HepG2 (cell line): Measurements from ENCODE around the gene AGXT. TPM values are rescaled to one million over a fixed set of nuclear protein-coding genes. Genes with fewer than 3 reads are reported as not detected.

ENCODE experiments used
- ATAC-seq: fragments of 200-7000 bp; cut with Tn5 transposase; 3 replicates; pipeline ENCODE4 v1.9.1; 2020; ENCODE audit warnings: mild to moderate bottlenecking, moderate library complexity
- BruUV-seq: library from RNA; stranded (reverse); fragments of 400-500 nt; replicated peaks from 2 replicates; lab custom pipeline; 2021; lab: Mats Ljungman, UMichigan
- CTCF ChIA-PET: fragments of 300-600 bp; formaldehyde crosslinking; extraction: SDS; loops from one replicate; lab custom pipeline; 2021; ENCODE audit warnings: low total read pairs, inconsistent platforms, low intra/inter-chr PET ratio; lab: Yijun Ruan, JAX
- POLR2A ChIA-PET: fragments of 350-600 bp; sonication (Branson Sonifier 250); formaldehyde crosslinking; loops from one replicate; lab custom pipeline; 2020; ENCODE audit warnings: antibody characterized with exemption, inconsistent platforms; lab: Yijun Ruan, JAX
- DNase-seq: peaks from one replicate; pipeline ENCODE4 v3.0.0-alpha.2; 2015; ENCODE audit warnings: low spot score
- FAIRE-seq: peaks from 3 replicates; lab custom pipeline; 2011; peaks lifted over from hg19 to GRCh38; lab: Jason Lieb, UNC
- H2AFZ ChIP-seq: one replicate; pipeline ENCODE4 v1.6.1; 2011; ENCODE audit warnings: low read length, inconsistent platforms
- H3K27ac ChIP-seq: fragments of 300-600 bp; 3 replicates; pipeline ENCODE4 v1.8.0; 2011; ENCODE audit warnings: mixed run types, mild to moderate bottlenecking, mixed read lengths, low read length, inconsistent platforms; ENCODE audit not compliant: insufficient read depth; ENCODE audit errors: extremely low read length
- H3K27me3 ChIP-seq, 2 experiments: fragments of 200-600 bp in 1 of 2; 2 replicates in 1 of 2; 3 replicates in 1 of 2; pipeline versions ENCODE4 v1.6.0 to v1.8.0; 2011; ENCODE audit warnings: low read length in 2 of 2, mild to moderate bottlenecking in 2 of 2, moderate library complexity in 2 of 2, inconsistent platforms in 1 of 2; ENCODE audit not compliant: insufficient read depth in 2 of 2, control insufficient read depth in 1 of 2
- H3K36me3 ChIP-seq, 2 experiments: fragments of 200-600 bp in 1 of 2; replicated peaks in 1 of 2; 2 replicates in 1 of 2; 3 replicates in 1 of 2; pipeline versions ENCODE4 v1.5.1 to v1.8.0; 2011; ENCODE audit warnings: low read length in 2 of 2, inconsistent platforms in 1 of 2; ENCODE audit not compliant: insufficient read depth in 2 of 2, control insufficient read depth in 1 of 2
- H3K4me1 ChIP-seq: 2 replicates; pipeline ENCODE4 v1.5.1; 2012; ENCODE audit warnings: low read length, inconsistent platforms; ENCODE audit not compliant: insufficient read depth
- H3K4me2 ChIP-seq: 2 replicates; pipeline ENCODE4 v1.6.0; 2011; ENCODE audit warnings: low read depth, low read length, inconsistent platforms
- H3K4me3 ChIP-seq, 3 experiments: fragments of 200-600 bp in 1 of 3; sonication (generic), shearing (Covaris generic) in 1 of 3; replicated peaks in 1 of 3; 2 replicates each; pipeline ENCODE4 v1.5.1; 2011 to 2016; ENCODE audit warnings: low read length in 3 of 3, inconsistent platforms in 2 of 3, low read depth in 2 of 3, mild to moderate bottlenecking in 2 of 3, control low read depth in 1 of 3, mixed read lengths in 1 of 3; ENCODE audit not compliant: insufficient read depth in 1 of 3
- H3K79me2 ChIP-seq: one replicate; pipeline ENCODE4 v1.6.1; 2011; ENCODE audit warnings: low read length, inconsistent platforms; ENCODE audit not compliant: insufficient read depth
- H3K9ac ChIP-seq: 2 replicates; pipeline ENCODE4 v1.6.0; 2011; ENCODE audit warnings: mild to moderate bottlenecking, low read depth, low read length, inconsistent platforms; ENCODE audit not compliant: insufficient read depth
- H3K9me3 ChIP-seq: 2 replicates; pipeline ENCODE4 v1.5.1; 2012; ENCODE audit warnings: mild to moderate bottlenecking, low read length
- H4K20me1 ChIP-seq: 2 replicates; pipeline ENCODE4 v1.6.0; 2011; ENCODE audit warnings: inconsistent platforms, mild to moderate bottlenecking, low read length, moderate library complexity; ENCODE audit not compliant: insufficient read depth
- ARHGAP35 ChIP-seq: sonication (generic); formaldehyde crosslinking; IDR thresholded peaks from 2 replicates; pipeline ENCODE4 v1.9.0; 2022; ENCODE audit warnings: mild to moderate bottlenecking, inconsistent platforms, moderate library complexity, missing genetic modification reagents, borderline replicate concordance
- CAMTA2 ChIP-seq: sonication (generic); formaldehyde crosslinking; IDR thresholded peaks from 2 replicates; pipeline ENCODE4 v1.4.0; 2020; ENCODE audit warnings: mild to moderate bottlenecking, missing genetic modification reagents, borderline replicate concordance
- CSRNP1 ChIP-seq: sonication (generic); formaldehyde crosslinking; IDR thresholded peaks from 2 replicates; pipeline ENCODE4 v1.8.1; 2023; ENCODE audit warnings: mild to moderate bottlenecking, missing genetic modification reagents
- FIP1L1 ChIP-seq: fragments of 200-400 bp; formaldehyde crosslinking; IDR thresholded peaks from 2 replicates; pipeline ENCODE4 v1.6.1; 2018; ENCODE audit warnings: low read depth, mild to moderate bottlenecking, low read length, moderate library complexity, borderline replicate concordance; ENCODE audit not compliant: insufficient read depth
- FOXP1 ChIP-seq, 2 experiments: fragments of 450-650 bp in 1 of 2; IDR thresholded peaks; 2 replicates each; pipeline ENCODE4 v1.6.1; 2017 to 2018; ENCODE audit warnings: antibody characterized with exemption in 1 of 2
- HNRNPLL ChIP-seq: fragments of 200-400 bp; formaldehyde crosslinking; IDR thresholded peaks from 2 replicates; pipeline ENCODE4 v1.6.1; 2017; ENCODE audit warnings: mild to moderate bottlenecking, low read depth, low read length; ENCODE audit not compliant: poor library complexity, severe bottlenecking
- PITX1 ChIP-seq: sonication (generic); formaldehyde crosslinking; IDR thresholded peaks from 2 replicates; pipeline ENCODE4 v1.5.1; 2020; ENCODE audit warnings: mild to moderate bottlenecking, missing genetic modification reagents
- REL ChIP-seq: sonication (generic); formaldehyde crosslinking; conservative IDR thresholded peaks from 2 replicates; pipeline ENCODE4 v1.8.0; 2022; ENCODE audit warnings: mild to moderate bottlenecking, missing genetic modification reagents, moderate library complexity
- SRSF4 ChIP-seq: fragments of 200-400 bp; formaldehyde crosslinking; IDR thresholded peaks from one replicate; pipeline ENCODE4 v1.6.1; 2018; ENCODE audit warnings: mild to moderate bottlenecking, low read depth, low read length, moderate library complexity; ENCODE audit not compliant: poor library complexity, severe bottlenecking
- STAG1 ChIP-seq: sonication (generic); formaldehyde crosslinking; IDR thresholded peaks from 2 replicates; pipeline ENCODE4 v1.4.0; 2020; ENCODE audit warnings: missing genetic modification reagents
- ZNF598 ChIP-seq: sonication (generic); formaldehyde crosslinking; IDR thresholded peaks from 2 replicates; pipeline ENCODE4 v1.5.1; 2020; ENCODE audit warnings: mild to moderate bottlenecking, missing genetic modification reagents, borderline replicate concordance
- ZSCAN30 ChIP-seq: sonication (generic); formaldehyde crosslinking; IDR thresholded peaks from 2 replicates; pipeline ENCODE4 v1.5.0; 2020; ENCODE audit warnings: mild to moderate bottlenecking, missing genetic modification reagents
- WGBS: methylation state at CpG from one replicate; pipeline ENCODE4 v1.1.6; 2017; ENCODE audit warnings: low lambda C conversion rate; 5-methylcytosine and 5-hydroxymethylcytosine counted together
- in situ Hi-C: cut with HindIII; loops from 2 replicates; pipeline ENCODE4 v1.10.0; 2017; ENCODE audit warnings: low pct_unique_long_range_greater_than_20kb; ENCODE audit not compliant: extremely low pct_ligation_motif_present
- intact Hi-C: fragments of 100-400 bp; cut with micrococcal nuclease; formaldehyde crosslinking; loops from one replicate; pipeline ENCODE4 v1.10.0; 2022; ENCODE audit not compliant: unreplicated experiment
- polyA plus RNA-seq, 8 experiments: library from polyadenylated mRNA; depleted of rRNA in 3 of 8; stranded (reverse) in 7 of 8; unstranded in 1 of 8; fragments of >200 nt; fragmentation: Illumina TruSeq in 4 of 8; extraction: Trizol in 4 of 8; gene quantifications; 2 replicates each; pipeline versions ENCODE4 v1.2.1 to v1.2.3, GENCODE V29; 2011 to 2016; ENCODE audit warnings: low read depth in 4 of 8, missing spikeins in 1 of 8, mixed read lengths in 1 of 8; ENCODE audit not compliant: insufficient read depth in 1 of 8
- total RNA-seq, 5 experiments: library from RNA; depleted of rRNA; stranded (reverse); fragments of >200 nt; fragmentation: Illumina TruSeq; extraction: Trizol; gene quantifications; 2 replicates each; pipeline ENCODE4 v1.2.3, GENCODE V29; 2016; ENCODE audit warnings: low read depth in 1 of 5

Gene AGXT
- total and polyA plus RNA-seq, 2 of the 13 experiments (the other 11 are each of a cell fraction or from before 2014, with no cell fraction given), result 41.9 to 96.1 TPM

- TF ChIP-seq STAG1 (CRISPR knock-in tag), result peak; percentile 16; the same call in 1 of the 2 replicates
- TF ChIP-seq FOXP1 (IDR thresholded peaks at IDR 0.05), result no peak
- TF ChIP-seq FOXP1 (CRISPR knock-in tag; IDR thresholded peaks at IDR 0.05), result no peak
- no peak for TF ChIP-seq SRSF4
- TF ChIP-seq, all 625 proteins: peak for 2
Observed at GRCh38 chr2:240919786-240920782, 51.5 kb downstream of the AGXT start (continued).

- DNase-seq (no peak), FAIRE-seq (no peak), ATAC-seq (no peak)
- Histone ChIP-seq H3K4me2 (no peak overlapping the region), H2AFZ (no peak overlapping the region), H3K4me3 (no peak overlapping the region), H3K4me1 (peaks cover 13% of the 10 kb centered on the region), H4K20me1 (no peaks in the 10 kb centered on the region), H3K79me2 (no peaks in the 10 kb centered on the region), H3K27me3 (peaks cover 13 to 66% of the 10 kb centered on the region in 2 experiments; a peak in 3 of 5 replicates), H3K27ac (no peak overlapping the region), H3K36me3 (no peaks in the 10 kb centered on the region), H3K9me3 (no peaks in the 10 kb centered on the region), H3K9ac (no peak overlapping the region)
- in situ Hi-C loops, result no loop called here
- no peak for TF ChIP-seq REL
- no peak for TF ChIP-seq PITX1 (CRISPR knock-in tag)
- no peak for TF ChIP-seq HNRNPLL
- no peak for TF ChIP-seq FIP1L1
- TF ChIP-seq ARHGAP35 (CRISPR knock-in tag), result no peak
- no peak for TF ChIP-seq ZNF598 (CRISPR knock-in tag)
- no peak for TF ChIP-seq CSRNP1
- no peak for TF ChIP-seq ZSCAN30 (CRISPR knock-in tag)
- no peak for TF ChIP-seq CAMTA2 (CRISPR knock-in tag)
- intact Hi-C loops, result no loop called here
- POLR2A ChIA-PET, result no interaction called here
- no TSS peak for BruUV-seq
- CTCF ChIA-PET, result no interaction called here
- WGBS, result 25% methylated on average over 4 of the region's 4 CpGs
Observed at GRCh38 chr2:240920783-240921231, 52.2 kb downstream of the AGXT start.
